Measurements from ENCODE around the gene SNCAIP.

GRCh38 chr5:122485226-122485625, 173.2 kb downstream of the SNCAIP start:
- TF ChIP-seq EZH2 (IDR thresholded peaks at IDR 0.05; ENCODE audit: borderline replicate concordance, low read length) (no peak), CTCF (IDR thresholded peaks at IDR 0.05; ENCODE audit: low read length) (no peak)

All from OCI-LY1 (cell line).